Stomach smooth muscle (tissue), 2 donors: Measurements from ENCODE around the gene SCFD2.
"Not testable (repeated sequence)": the region's sequence is repeated elsewhere in the genome, so short reads cannot be mapped to it uniquely, and the experiment has no call there.

Experiments
- H3K27ac ChIP-seq: one replicate; pipeline ENCODE4 v1.7.0; 2013; ENCODE audit warnings: mild to moderate bottlenecking, low read length, inconsistent platforms
- H3K27me3 ChIP-seq, 2 donors: one replicate each; pipeline ENCODE4 v1.7.0; 2013; ENCODE audit warnings: low read length in 2 of 2; ENCODE audit not compliant: insufficient read depth in 2 of 2, control insufficient read depth in 1 of 2
- H3K36me3 ChIP-seq, 2 donors: one replicate each; pipeline ENCODE4 v1.7.0; 2013; ENCODE audit warnings: low read length in 2 of 2; ENCODE audit not compliant: control insufficient read depth in 2 of 2, insufficient read depth in 2 of 2
- H3K4me1 ChIP-seq: one replicate; pipeline ENCODE4 v1.7.0; 2013; ENCODE audit warnings: low read length; ENCODE audit not compliant: control insufficient read depth, insufficient read depth
- H3K4me3 ChIP-seq, 2 donors: one replicate each; pipeline ENCODE4 v1.7.0; 2013; ENCODE audit warnings: low read length in 2 of 2
- H3K9ac ChIP-seq, 2 donors: one replicate each; pipeline ENCODE4 v1.7.0; 2013; ENCODE audit warnings: low read length in 2 of 2, mild to moderate bottlenecking in 1 of 2
- H3K9me3 ChIP-seq, 2 donors: one replicate each; pipeline ENCODE4 v1.7.0; 2013; ENCODE audit warnings: low read length in 2 of 2; ENCODE audit not compliant: control insufficient read depth in 2 of 2
- donor health status: healthy.
- donor health status: Pancreatic carcinoma.

The SCFD2 gene

GRCh38 chr4:53067125-53067802, 298.6 kb downstream of the SCFD2 start:
- Histone ChIP-seq H3K9me3 (no peaks in the 10 kb centered on the region), H3K27me3 (no peaks in the 10 kb centered on the region)

GRCh38 chr4:53066155-53066554, 299.7 kb downstream of the SCFD2 start:
- H3K27me3 ChIP-seq = no peaks in the 10 kb centered on the region
- no peaks in the 10 kb centered on the region for H3K9me3 ChIP-seq
- H3K4me3 ChIP-seq = no peak overlapping the region
- H3K4me1 ChIP-seq = no peaks in the 10 kb centered on the region
- no peak overlapping the region for H3K9ac ChIP-seq
- H3K36me3 ChIP-seq = no peaks in the 10 kb centered on the region
- no peak overlapping the region for H3K27ac ChIP-seq

More at GRCh38 chr4:53067125-53067802, 298.6 kb downstream of the SCFD2 start:
- no peak overlapping the region for H3K4me3 ChIP-seq
- H3K4me1 ChIP-seq = no peaks in the 10 kb centered on the region
- H3K27ac ChIP-seq = no peak overlapping the region
- H3K36me3 ChIP-seq = no peaks in the 10 kb centered on the region
- no peak overlapping the region for H3K9ac ChIP-seq

- H3K9me3 ChIP-seq = no peaks in the 10 kb centered on the region
- H3K27ac ChIP-seq = no peak overlapping the region
- H3K4me1 ChIP-seq = no peaks in the 10 kb centered on the region
- no peak overlapping the region for H3K4me3 ChIP-seq
- H3K27me3 ChIP-seq = no peaks in the 10 kb centered on the region
- H3K36me3 ChIP-seq = no peaks in the 10 kb centered on the region
- no peak overlapping the region for H3K9ac ChIP-seq
These were observed 301.3 kb downstream of the SCFD2 start for GRCh38 chr4:53064609-53065008.

- no peak overlapping the region for H3K27ac ChIP-seq
- H3K4me1 ChIP-seq = peaks cover 6% of the 10 kb centered on the region
- no peak overlapping the region for H3K9ac ChIP-seq
- H3K36me3 ChIP-seq = no peaks in the 10 kb centered on the region
- H3K9me3 ChIP-seq = no peaks in the 10 kb centered on the region
- no peak overlapping the region for H3K4me3 ChIP-seq
- H3K27me3 ChIP-seq = no peaks in the 10 kb centered on the region
These were observed 304.6 kb downstream of the SCFD2 start for GRCh38 chr4:53061091-53061850.

- H3K9me3 ChIP-seq = no peaks in the 10 kb centered on the region
- H3K36me3 ChIP-seq = peaks cover 0 to under 1% of the 10 kb centered on the region in 2 donors
- H3K9ac ChIP-seq = no peak overlapping the region
- H3K27ac ChIP-seq = no peak overlapping the region
- no peaks in the 10 kb centered on the region for H3K27me3 ChIP-seq
- H3K4me3 ChIP-seq = no peak overlapping the region
- H3K4me1 ChIP-seq = peaks cover 6% of the 10 kb centered on the region
These were observed 305.6 kb downstream of the SCFD2 start for GRCh38 chr4:53060278-53060677.

GRCh38 chr4:53059871-53060270, 306.0 kb downstream of the SCFD2 start:
- no peaks in the 10 kb centered on the region for H3K27me3 ChIP-seq
- H3K9me3 ChIP-seq = no peaks in the 10 kb centered on the region
- H3K9ac ChIP-seq = no peak overlapping the region
- no peak overlapping the region for H3K27ac ChIP-seq
- H3K36me3 ChIP-seq = peaks cover 0 to 2% of the 10 kb centered on the region in 2 donors
- H3K4me3 ChIP-seq = no peak overlapping the region
- peaks cover 6% of the 10 kb centered on the region for H3K4me1 ChIP-seq

- Histone ChIP-seq H3K4me3 (no peak overlapping the region), H3K27me3 (no peaks in the 10 kb centered on the region), H3K9ac (no peak overlapping the region), H3K36me3 (peaks cover 0 to 2% of the 10 kb centered on the region in 2 donors), H3K27ac (no peak overlapping the region), H3K4me1 (peaks cover 6% of the 10 kb centered on the region), H3K9me3 (no peaks in the 10 kb centered on the region)
These were observed 306.6 kb downstream of the SCFD2 start for GRCh38 chr4:53059256-53059655.

GRCh38 chr4:53057679-53058078, 308.2 kb downstream of the SCFD2 start:
- H3K9me3 ChIP-seq = no peaks in the 10 kb centered on the region
- peaks cover 6% of the 10 kb centered on the region for H3K4me1 ChIP-seq
- no peaks in the 10 kb centered on the region for H3K27me3 ChIP-seq
- H3K27ac ChIP-seq = no peak overlapping the region
- H3K9ac ChIP-seq = no peak overlapping the region
- H3K4me3 ChIP-seq = no peak overlapping the region
- H3K36me3 ChIP-seq = peaks cover 0 to 2% of the 10 kb centered on the region in 2 donors

- not testable (repeated sequence) for H3K4me3 ChIP-seq, H3K36me3 ChIP-seq, H3K4me1 ChIP-seq, H3K27ac ChIP-seq, H3K9ac ChIP-seq, H3K27me3 ChIP-seq, H3K9me3 ChIP-seq
These were observed 308.8 kb downstream of the SCFD2 start for GRCh38 chr4:53057108-53057507.

- H3K9me3 ChIP-seq = no peaks in the 10 kb centered on the region
- H3K36me3 ChIP-seq = peaks cover 0 to 2% of the 10 kb centered on the region in 2 donors
- H3K27ac ChIP-seq = no peak overlapping the region
- no peak overlapping the region for H3K4me3 ChIP-seq
- H3K4me1 ChIP-seq = peaks cover 6% of the 10 kb centered on the region
- no peak overlapping the region for H3K9ac ChIP-seq
- H3K27me3 ChIP-seq = no peaks in the 10 kb centered on the region
These were observed 310.0 kb downstream of the SCFD2 start for GRCh38 chr4:53055716-53056403.
